GM10248 (cell line): ENCODE measurements around the gene DLAT.
"Not testable (repeated sequence)": the region's sequence is repeated elsewhere in the genome, so short reads cannot be mapped to it uniquely, and the experiment has no call there.

Source experiments
- CTCF ChIA-PET: fragments of 300-600 bp; sonication (Branson Sonifier 250); formaldehyde crosslinking; extraction: SDS; loops from one replicate; lab custom pipeline; 2021; ENCODE audit warnings: antibody characterized with exemption; lab: Yijun Ruan, JAX
- POLR2A ChIA-PET: fragments of 350-650 bp; sonication (Branson Sonifier 250); formaldehyde crosslinking; extraction: SDS; loops from one replicate; lab custom pipeline; 2020; ENCODE audit warnings: antibody characterized with exemption; lab: Yijun Ruan, JAX
- DNase-seq: peaks from one replicate; pipeline ENCODE4 v3.0.0; 2012; ENCODE audit errors: extremely low spot score
- TF ChIP-seq, protein P1 (sequence below): IDR thresholded peaks from 2 replicates; pipeline ENCODE4 v1.5.1; 2012; ENCODE audit warnings: mild to moderate bottlenecking, low read depth; ENCODE audit errors: extremely low read depth, missing control alignments, control extremely low read depth

The DLAT gene

DNA sequence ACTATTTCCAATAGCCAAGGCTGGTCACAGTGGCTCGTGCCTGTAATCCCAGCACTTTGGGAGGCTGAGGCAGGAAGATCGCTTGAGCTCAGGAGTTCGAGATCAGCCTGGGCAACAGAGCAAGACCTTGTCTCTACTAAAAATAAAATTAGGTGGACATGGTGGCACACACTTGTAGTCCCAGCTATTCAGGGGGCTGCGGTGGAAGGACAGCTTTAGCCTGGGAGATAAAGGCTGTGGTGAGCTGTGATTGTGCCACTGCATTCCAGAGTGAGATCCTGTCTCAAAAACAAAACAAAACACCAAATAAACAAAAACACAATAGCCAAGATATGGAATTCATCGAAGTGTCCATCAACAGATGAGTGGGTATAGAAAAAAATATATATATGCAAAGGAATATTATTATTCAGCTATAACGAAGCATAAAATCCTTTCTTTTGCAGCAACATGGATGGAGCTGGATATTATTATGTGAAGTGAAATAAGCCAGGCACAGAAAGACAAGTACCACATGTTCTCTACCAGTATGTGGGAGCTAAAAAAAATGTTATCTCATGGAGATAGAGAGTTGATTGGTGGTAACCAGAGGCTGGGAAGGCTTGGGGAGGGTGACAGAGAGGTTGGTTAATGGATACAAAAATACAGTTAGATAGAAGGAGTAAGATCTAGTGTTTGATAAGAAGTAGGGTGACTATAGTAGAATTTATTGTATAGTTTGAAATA is 22.6 kb upstream of the DLAT start:
- CTCF ChIA-PET = interaction anchor here (0.6 to 4.2 kb wide), 7 partner anchors 9 to 219 kb away, joined by 3 to 18 read pairs (median 5); no protein-coding TSS in a partner anchor
- DNase-seq = no peak
- TF ChIP-seq, protein P1, sequence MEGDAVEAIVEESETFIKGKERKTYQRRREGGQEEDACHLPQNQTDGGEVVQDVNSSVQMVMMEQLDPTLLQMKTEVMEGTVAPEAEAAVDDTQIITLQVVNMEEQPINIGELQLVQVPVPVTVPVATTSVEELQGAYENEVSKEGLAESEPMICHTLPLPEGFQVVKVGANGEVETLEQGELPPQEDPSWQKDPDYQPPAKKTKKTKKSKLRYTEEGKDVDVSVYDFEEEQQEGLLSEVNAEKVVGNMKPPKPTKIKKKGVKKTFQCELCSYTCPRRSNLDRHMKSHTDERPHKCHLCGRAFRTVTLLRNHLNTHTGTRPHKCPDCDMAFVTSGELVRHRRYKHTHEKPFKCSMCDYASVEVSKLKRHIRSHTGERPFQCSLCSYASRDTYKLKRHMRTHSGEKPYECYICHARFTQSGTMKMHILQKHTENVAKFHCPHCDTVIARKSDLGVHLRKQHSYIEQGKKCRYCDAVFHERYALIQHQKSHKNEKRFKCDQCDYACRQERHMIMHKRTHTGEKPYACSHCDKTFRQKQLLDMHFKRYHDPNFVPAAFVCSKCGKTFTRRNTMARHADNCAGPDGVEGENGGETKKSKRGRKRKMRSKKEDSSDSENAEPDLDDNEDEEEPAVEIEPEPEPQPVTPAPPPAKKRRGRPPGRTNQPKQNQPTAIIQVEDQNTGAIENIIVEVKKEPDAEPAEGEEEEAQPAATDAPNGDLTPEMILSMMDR = no peak
- POLR2A ChIA-PET = interaction anchor here (1.1 kb wide), 1 partner anchor 77 kb away, joined by 3 read pairs; no protein-coding TSS in a partner anchor

DNA sequence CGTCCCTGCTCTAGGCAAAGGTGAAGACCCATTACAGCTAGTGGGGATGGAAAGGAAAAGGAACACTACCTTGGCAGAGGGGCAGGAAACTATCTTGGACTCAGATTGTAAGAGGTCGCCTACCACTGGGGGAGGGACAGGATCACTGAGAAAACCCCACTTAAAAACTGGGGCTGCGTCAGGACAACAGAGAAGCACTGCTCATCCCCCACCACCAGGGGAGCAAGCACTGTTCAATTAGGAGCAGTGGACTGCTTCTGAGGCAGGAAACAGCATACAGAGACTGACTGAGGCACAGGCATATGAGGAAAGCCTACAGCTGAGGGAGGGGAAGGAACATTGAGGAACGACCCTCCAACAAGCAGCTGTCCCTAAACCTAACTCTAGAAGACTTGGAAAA is 20.8 kb upstream of the DLAT start:
- TF ChIP-seq, protein P1 = peak; percentile 65
- POLR2A ChIA-PET = no interaction called here
- CTCF ChIA-PET = interaction anchor here (0.7 to 4.2 kb wide), 8 partner anchors 11 to 77 kb away, joined by 3 to 18 read pairs (median 4); no protein-coding TSS in a partner anchor
- peak; percentile 71 for DNase-seq

DNA sequence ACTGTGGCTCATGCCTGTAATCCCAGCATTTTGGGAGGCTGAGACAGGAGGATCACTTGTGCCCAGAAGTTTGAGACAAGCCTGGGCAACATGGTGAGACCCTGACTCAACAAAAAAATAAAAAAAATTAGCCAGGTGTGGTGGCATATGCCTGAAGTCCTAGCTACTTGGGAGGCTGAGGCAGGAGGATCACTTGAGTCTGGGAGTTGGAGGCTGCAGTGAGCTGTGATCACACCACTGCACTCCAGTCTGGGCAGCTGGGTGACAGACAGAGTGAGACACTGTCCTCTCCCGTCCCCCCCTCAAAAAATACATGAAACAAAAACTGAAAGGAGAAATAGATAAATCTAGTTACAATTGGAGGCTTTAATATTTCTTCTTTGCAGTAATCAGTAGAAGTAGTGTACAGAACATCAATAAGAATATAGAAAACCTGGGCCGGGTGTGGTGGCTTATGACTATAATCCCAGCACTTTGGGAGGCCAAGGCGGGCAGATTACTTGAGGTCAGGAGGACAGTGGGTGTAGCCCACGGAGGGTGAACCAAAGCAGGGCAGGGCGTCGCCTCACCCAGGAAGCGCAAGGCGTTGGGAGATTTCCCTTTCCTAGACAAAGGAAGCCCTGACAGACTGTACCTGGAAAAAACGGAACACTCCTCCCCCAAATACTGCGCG is 19.6 kb upstream of the DLAT start:
- TF ChIP-seq, protein P1 = no peak
- CTCF ChIA-PET = interaction anchor here (1.2 to 4.2 kb wide), 5 partner anchors 10 to 76 kb away, joined by 3 to 18 read pairs (median 11); no protein-coding TSS in a partner anchor
- no peak for DNase-seq
- POLR2A ChIA-PET = no interaction called here

DNA sequence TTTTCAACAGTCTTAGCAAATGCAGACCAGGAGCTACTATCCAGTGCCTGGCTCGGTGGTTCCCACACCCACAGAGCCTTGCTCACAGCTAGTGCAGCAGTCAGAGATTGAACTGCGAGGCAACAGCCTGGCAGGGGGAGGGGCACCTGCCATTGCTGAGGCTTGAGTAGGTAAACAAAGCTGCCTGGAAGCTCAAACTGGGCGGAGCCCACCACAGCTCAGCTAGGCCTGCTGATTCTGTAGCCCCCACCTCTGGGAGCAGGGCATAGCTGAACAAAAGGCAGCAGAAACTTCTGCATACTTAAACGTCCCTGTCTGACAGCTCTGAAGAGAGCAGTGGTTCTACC is 19.1 kb upstream of the DLAT start:
- CTCF ChIA-PET = interaction anchor here (0.8 to 2.7 kb wide), 4 partner anchors 9 to 24 kb away, joined by 3 to 16 read pairs (median 7); no protein-coding TSS in a partner anchor
- POLR2A ChIA-PET, DNase-seq: not testable (repeated sequence)

DNA sequence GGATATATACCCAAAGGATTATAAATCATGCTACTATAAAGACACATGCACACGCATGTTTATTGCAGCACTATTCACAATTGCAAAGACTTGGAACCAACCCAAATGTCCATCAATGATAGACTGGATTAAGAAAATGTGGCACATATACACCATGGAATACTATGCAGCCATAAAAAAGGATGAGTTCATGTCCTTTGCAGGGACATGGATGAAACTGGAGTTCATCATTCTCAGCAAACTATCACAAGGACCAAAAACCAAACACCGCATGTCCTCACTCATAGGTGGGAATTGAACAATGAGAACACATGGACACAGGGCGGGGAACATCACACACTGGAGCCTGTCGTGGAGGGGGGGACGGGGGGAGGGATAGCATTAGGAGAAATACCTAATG is 13.8 kb upstream of the DLAT start:
- POLR2A ChIA-PET, CTCF ChIA-PET, DNase-seq: not testable (repeated sequence)

DNA sequence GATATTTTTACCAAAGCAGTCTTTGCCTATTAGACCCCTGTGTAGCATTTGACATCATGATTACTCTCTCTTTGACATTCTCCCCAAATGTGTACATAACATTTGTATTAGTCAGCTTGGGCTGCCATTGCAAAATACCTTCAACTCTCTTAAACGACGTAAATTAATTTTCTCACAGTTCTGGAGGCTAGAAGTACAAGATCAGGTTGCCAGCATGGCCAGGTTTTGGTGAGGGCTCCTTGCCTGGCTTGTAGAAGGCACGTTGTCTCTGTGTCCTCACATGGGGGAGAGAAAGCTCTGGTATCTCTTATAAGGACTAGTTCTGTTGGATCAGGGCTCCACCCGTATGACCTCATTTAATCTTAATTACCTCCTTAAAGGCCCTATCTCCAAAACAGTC is 12.3 kb upstream of the DLAT start:
- no peak for DNase-seq
- ChIA-PET CTCF (interaction anchor here (1.4 kb wide), 1 partner anchor 31 kb away, joined by 7 read pairs; no protein-coding TSS in a partner anchor), POLR2A (no interaction called here)
- TF ChIP-seq, protein P1 = no peak

DNA sequence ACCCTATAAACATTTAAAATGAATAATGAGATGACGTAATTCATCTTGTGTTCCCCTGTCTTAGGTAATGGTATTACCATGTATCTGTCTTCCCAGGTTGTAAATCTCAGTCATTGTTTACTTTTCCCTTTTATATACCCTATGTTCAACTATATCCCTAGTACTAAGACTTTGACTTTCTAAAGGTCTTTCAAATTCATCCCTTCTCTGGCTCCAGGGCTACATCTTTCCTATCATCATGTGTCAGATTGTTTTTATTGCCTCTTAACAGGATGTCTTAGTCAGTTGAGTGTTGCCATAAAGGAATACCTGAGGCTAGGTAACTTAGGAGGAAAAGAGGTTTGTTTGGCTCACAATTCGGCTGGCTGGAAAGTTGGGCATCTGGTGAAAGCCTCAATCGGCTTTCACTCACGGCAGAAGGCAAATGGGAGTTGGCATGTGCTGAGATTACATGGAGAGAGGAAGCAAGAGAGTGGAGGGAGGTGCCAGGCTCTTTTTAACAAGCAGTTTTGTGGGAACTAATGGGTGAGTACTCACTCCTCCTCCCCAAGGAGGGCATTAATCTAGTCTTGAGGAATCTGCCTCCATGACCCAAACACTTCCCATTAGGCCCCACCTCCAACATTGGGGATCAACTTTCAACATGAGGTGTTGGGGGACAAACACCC is 11.6 kb upstream of the DLAT start:
- TF ChIP-seq, protein P1 = no peak
- POLR2A ChIA-PET = no interaction called here
- DNase-seq = no peak
- CTCF ChIA-PET = interaction anchor here (3.2 kb wide), 1 partner anchor 7 kb away, joined by 16 read pairs; no protein-coding TSS in a partner anchor
